Ovary (tissue), 9 donors: ENCODE results near the gene ITPRID2. TPM values are rescaled to one million over a fixed set of nuclear protein-coding genes. Genes with fewer than 3 reads are reported as not detected.

Source experiments
- DNase-seq, 5 donors: peaks; one replicate each; pipeline ENCODE4 v3.0.0-alpha.2; 2019 to 2020
- H3K27ac ChIP-seq, 2 donors: fragments of 200-600 bp; one replicate each; pipeline versions ENCODE4 v1.5.1 to v1.8.0; 2019 to 2022
- H3K27me3 ChIP-seq: fragments of 200-600 bp; one replicate; pipeline ENCODE4 v1.8.0; 2022
- H3K36me3 ChIP-seq: fragments of 200-600 bp; sonication (generic); one replicate; pipeline ENCODE4 v1.5.1; 2019
- H3K4me1 ChIP-seq: one replicate; pipeline ENCODE4 v1.8.1; 2013; ENCODE audit warnings: mild to moderate bottlenecking, moderate library complexity; ENCODE audit not compliant: insufficient read depth
- H3K4me3 ChIP-seq: fragments of 200-600 bp; sonication (generic); one replicate; pipeline ENCODE4 v1.5.1; 2017
- H3K9me3 ChIP-seq, 2 donors: fragments of 200-600 bp in 1 of 2; sonication (generic) in 1 of 2; one replicate each; pipeline versions ENCODE4 v1.5.1 to v1.8.1; 2013 to 2019; ENCODE audit warnings: mild to moderate bottlenecking in 1 of 2, moderate library complexity in 1 of 2
- EP300 ChIP-seq: sonication (generic); formaldehyde crosslinking; IDR thresholded peaks from one replicate; pipeline ENCODE4 v1.6.1; 2017; ENCODE audit warnings: antibody characterized with exemption
- POLR2A ChIP-seq: fragments of 450-650 bp; IDR thresholded peaks from one replicate; pipeline ENCODE4 v1.6.1; 2017; ENCODE audit warnings: antibody characterized with exemption, mild to moderate bottlenecking, moderate library complexity
- WGBS, 3 donors: extraction: QIAGEN DNeasy Blood & Tissue Kit in 1 of 3; methylation state at CpG; one replicate each; pipeline versions ENCODE4 v1.1.5 to v1.1.7; 2013 to 2017; 5-methylcytosine and 5-hydroxymethylcytosine counted together
- intact Hi-C, 4 donors: fragments of 100-400 bp; cut with DNase I; formaldehyde crosslinking; loops; one replicate each; pipeline versions ENCODE4 v1.11.0 to v1.15.1; 2022 to 2023
- polyA plus RNA-seq, 2 donors: library from polyadenylated mRNA; stranded (reverse); fragments of 200-250 nt in 1 of 2; fragments of 350-450 nt in 1 of 2; fragmentation: Illumina TruSeq in 1 of 2; extraction: RNeasy Lipid Tissue Mini Kit (QIAGEN cat#74804) in 1 of 2; gene quantifications; one replicate each; pipeline ENCODE4 v1.2.3, GENCODE V29; 2013 to 2014
- total RNA-seq, 7 donors: library from RNA; depleted of rRNA in 2 of 7; stranded (reverse); fragments of >200 nt in 2 of 7; fragmentation: NEBNext Ultra II Directional in 3 of 7; extraction: Animal tissue kit (Norgen Biotek cat#: 25700) in 3 of 7; gene quantifications; one replicate each; pipeline versions ENCODE4 v1.1.0 to v1.2.4, GENCODE V29; 2016 to 2023
- TF ChIP-seq, protein P1 (sequence below), 3 donors: fragments of 450-650 bp in 2 of 3; fragments of 200-600 bp in 1 of 3; IDR thresholded peaks; one replicate each; pipeline versions ENCODE4 v1.5.1 to v1.8.0; 2016 to 2022; ENCODE audit warnings: antibody characterized with exemption in 3 of 3, mild to moderate bottlenecking in 1 of 3
- donor health status: DM: no; HTN: no; CAD: no; lungs with moderate emphysema.
- donor health status: DM: no; HTN: no; CAD: no.
- donor health status: Bipolar disorder and iron deficiency.
- donor health status: DM: yes; HTN: yes; CAD: no.
- donor health status: DM: no; HTN: no; CAD: no.
- donor health status: DM: yes; HTN: yes; CAD: no.

Gene ITPRID2
- total and polyA plus RNA-seq, 9 donors, result 25.2 to 66.2 (median 48.6) TPM

- no peaks in the 10 kb centered on the region for H3K27me3 ChIP-seq
- no peaks in the 10 kb centered on the region for H3K4me1 ChIP-seq
- intact Hi-C loops, result no loop called here
- H3K9me3 ChIP-seq, result no peaks in the 10 kb centered on the region
- no peaks in the 10 kb centered on the region for H3K36me3 ChIP-seq
- TF ChIP-seq POLR2A (no peak), EP300 (no peak)
- TF ChIP-seq, protein P1, sequence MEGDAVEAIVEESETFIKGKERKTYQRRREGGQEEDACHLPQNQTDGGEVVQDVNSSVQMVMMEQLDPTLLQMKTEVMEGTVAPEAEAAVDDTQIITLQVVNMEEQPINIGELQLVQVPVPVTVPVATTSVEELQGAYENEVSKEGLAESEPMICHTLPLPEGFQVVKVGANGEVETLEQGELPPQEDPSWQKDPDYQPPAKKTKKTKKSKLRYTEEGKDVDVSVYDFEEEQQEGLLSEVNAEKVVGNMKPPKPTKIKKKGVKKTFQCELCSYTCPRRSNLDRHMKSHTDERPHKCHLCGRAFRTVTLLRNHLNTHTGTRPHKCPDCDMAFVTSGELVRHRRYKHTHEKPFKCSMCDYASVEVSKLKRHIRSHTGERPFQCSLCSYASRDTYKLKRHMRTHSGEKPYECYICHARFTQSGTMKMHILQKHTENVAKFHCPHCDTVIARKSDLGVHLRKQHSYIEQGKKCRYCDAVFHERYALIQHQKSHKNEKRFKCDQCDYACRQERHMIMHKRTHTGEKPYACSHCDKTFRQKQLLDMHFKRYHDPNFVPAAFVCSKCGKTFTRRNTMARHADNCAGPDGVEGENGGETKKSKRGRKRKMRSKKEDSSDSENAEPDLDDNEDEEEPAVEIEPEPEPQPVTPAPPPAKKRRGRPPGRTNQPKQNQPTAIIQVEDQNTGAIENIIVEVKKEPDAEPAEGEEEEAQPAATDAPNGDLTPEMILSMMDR (IDR thresholded peaks at IDR 0.05), result no peak
- no peak for DNase-seq
- no peak overlapping the region for H3K4me3 ChIP-seq
- no peak overlapping the region for H3K27ac ChIP-seq
These were observed 31.7 kb upstream of the ITPRID2 start for GRCh38 chr2:181859803-181860202.

DNA sequence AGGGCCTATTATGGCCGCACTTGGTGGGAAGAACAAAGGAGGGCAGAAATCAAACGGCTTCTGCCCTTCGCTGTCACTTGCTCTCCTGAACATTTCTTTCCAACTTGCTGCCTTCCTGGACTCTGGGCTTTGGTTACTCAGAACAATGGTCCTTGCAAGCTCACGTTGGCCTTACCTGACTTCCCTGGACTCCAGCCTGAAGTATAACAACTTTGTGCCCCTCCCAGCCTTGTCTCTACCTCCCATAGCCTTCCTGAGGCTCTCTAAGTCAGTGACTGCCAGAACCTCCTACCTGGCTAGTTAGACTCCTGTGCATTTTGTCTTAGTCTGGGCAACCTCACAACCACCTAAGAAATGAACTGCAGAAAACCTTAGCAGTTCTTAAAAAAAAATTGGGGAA lies 30.2 kb upstream of the ITPRID2 start:
- intact Hi-C loops, result no loop called here
- Histone ChIP-seq H3K4me1 (no peaks in the 10 kb centered on the region), H3K27me3 (no peaks in the 10 kb centered on the region), H3K4me3 (no peak overlapping the region), H3K9me3 (no peaks in the 10 kb centered on the region), H3K36me3 (no peaks in the 10 kb centered on the region), H3K27ac (no peak overlapping the region)
- WGBS, 3 donors, result 85 to 88% (median 87%) methylated on average over 4 of the region's 4 CpGs
- DNase-seq, result no peak
- TF ChIP-seq EP300 (no peak), POLR2A (no peak)
- TF ChIP-seq, protein P1 (IDR thresholded peaks at IDR 0.05), result no peak

GRCh38 chr2:181862583-181863281 lies 28.8 kb upstream of the ITPRID2 start:
- no peak overlapping the region for H3K27ac ChIP-seq
- no peak for DNase-seq
- H3K36me3 ChIP-seq, result no peaks in the 10 kb centered on the region
- no peaks in the 10 kb centered on the region for H3K9me3 ChIP-seq
- no peaks in the 10 kb centered on the region for H3K4me1 ChIP-seq
- WGBS, 3 donors, result 83 to 93% (median 92%) methylated on average over 4 of the region's 4 CpGs
- H3K27me3 ChIP-seq, result no peaks in the 10 kb centered on the region
- TF ChIP-seq, protein P1 (IDR thresholded peaks at IDR 0.05), result no peak
- TF ChIP-seq EP300 (no peak), POLR2A (no peak)
- H3K4me3 ChIP-seq, result no peak overlapping the region
- intact Hi-C loops, result no loop called here

DNA sequence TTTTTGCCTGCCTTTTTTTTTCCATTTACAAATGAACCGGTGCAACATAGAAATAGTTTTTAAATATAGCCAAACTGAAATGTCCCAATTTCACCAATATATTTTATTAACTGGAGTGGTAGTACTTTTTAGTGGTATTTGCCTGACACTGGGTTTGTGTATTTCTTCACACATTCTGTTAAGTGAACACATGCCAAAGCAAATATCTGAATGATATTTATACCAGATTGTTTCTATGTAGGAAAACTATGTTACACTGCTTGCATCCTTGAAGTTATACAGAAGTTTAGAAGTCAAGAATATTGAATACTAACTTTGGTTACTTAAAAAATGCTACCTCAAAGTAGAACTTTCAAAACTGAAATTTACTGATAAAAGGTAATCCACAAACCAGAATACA lies 19.4 kb upstream of the ITPRID2 start:
- H3K4me3 ChIP-seq, result no peak overlapping the region
- no peaks in the 10 kb centered on the region for H3K36me3 ChIP-seq
- H3K9me3 ChIP-seq, result no peaks in the 10 kb centered on the region
- TF ChIP-seq POLR2A (no peak), EP300 (no peak)
- TF ChIP-seq, protein P1 (IDR thresholded peaks at IDR 0.05), result no peak
- DNase-seq, result no peak
- no peaks in the 10 kb centered on the region for H3K27me3 ChIP-seq
- H3K27ac ChIP-seq, result no peak overlapping the region
- intact Hi-C loops, result no loop called here
- WGBS, 3 donors, result 76 to 80% (median 78%) methylated on average over 1 of the region's 1 CpG
- H3K4me1 ChIP-seq, result no peaks in the 10 kb centered on the region
